Pancreas (tissue), 10 donors: Measurements from ENCODE around the gene OR13J1. TPM values are rescaled to one million over a fixed set of nuclear protein-coding genes. Genes with fewer than 3 reads are reported as not detected.

Experiments used
- ATAC-seq, 4 donors: fragments of 200-7000 bp; cut with Tn5 transposase; one replicate each; pipeline versions ENCODE4 v1.8.0 to v1.9.1; 2020; ENCODE audit warnings: mild to moderate bottlenecking in 4 of 4, moderate library complexity in 4 of 4
- DNase-seq, 6 donors: peaks; one replicate each; pipeline ENCODE4 v3.0.0-alpha.2; 2020
- FAIRE-seq: peaks from 2 replicates; lab custom pipeline; 2012; peaks lifted over from hg19 to GRCh38; lab: Jason Lieb, UNC
- H3K27ac ChIP-seq, 4 donors: fragments of 200-600 bp; sonication (generic); 1 replicate in 3 of 4; 2 replicates in 1 of 4; pipeline versions ENCODE4 v1.5.0 to v1.8.0; 2020
- H3K27me3 ChIP-seq, 4 donors: fragments of 200-600 bp; one replicate each; pipeline ENCODE4 v1.8.0; 2021
- H3K36me3 ChIP-seq, 3 donors: fragments of 200-600 bp; sonication (generic) in 1 of 3; one replicate each; pipeline versions ENCODE4 v1.5.0 to v1.8.0; 2020 to 2021
- H3K4me1 ChIP-seq, 3 donors: fragments of 200-600 bp; one replicate each; pipeline ENCODE4 v1.8.0; 2021
- H3K4me3 ChIP-seq, 4 donors: fragments of 200-600 bp; sonication (generic) in 2 of 4; one replicate each; pipeline versions ENCODE4 v1.5.0 to v1.8.0; 2020 to 2021
- H3K9me3 ChIP-seq, 4 donors: fragments of 200-600 bp; one replicate each; pipeline ENCODE4 v1.8.0; 2021
- CTCF ChIP-seq, 4 donors: fragments of 200-600 bp; sonication (generic) in 3 of 4; IDR thresholded peaks; one replicate each; pipeline versions ENCODE4 v1.5.0 to v1.8.0; 2021; ENCODE audit warnings: antibody characterized with exemption in 4 of 4
- WGBS, 2 donors: extraction: QIAGEN DNeasy Blood & Tissue Kit; methylation state at CpG; one replicate each; pipeline ENCODE4 v1.1.7; 2013; 5-methylcytosine and 5-hydroxymethylcytosine counted together
- intact Hi-C, 3 donors: fragments of 100-400 bp; cut with DNase I; formaldehyde crosslinking; loops; one replicate each; pipeline versions ENCODE4 v1.11.1 to v1.14.2; 2022
- polyA plus RNA-seq, 2 donors: library from polyadenylated mRNA; stranded (reverse); fragments of 200-250 nt; gene quantifications; one replicate each; pipeline ENCODE4 v1.2.3, GENCODE V29; 2013
- total RNA-seq, 6 donors: library from RNA; stranded (reverse); fragmentation: NEBNext Ultra II Directional in 4 of 6; extraction: Animal tissue kit (Norgen Biotek cat#: 25700) in 4 of 6; gene quantifications; one replicate each; pipeline versions ENCODE4 v1.2.1 to v1.2.4, GENCODE V29; 2021 to 2023
- donor health status: healthy with polysubstance abuse.
- donor health status: DM: no; HTN: no; CAD: no; lungs with moderate emphysema.
- donor health status: DM: no; HTN: no; CAD: no.
- donor health status: control.
- donor health status: control.
- donor health status: Bipolar disorder and iron deficiency.
- donor health status: DM: yes; HTN: yes; CAD: no.
- donor health status: DM: no; HTN: no; CAD: no.
- donor health status: DM: no; HTN: no; CAD: no.
- donor health status: DM: yes; HTN: yes; CAD: no.

Gene OR13J1
- total and polyA plus RNA-seq, 8 donors: not detected

GRCh38 chr9:35868933-35869332 is 1.3 kb downstream of the OR13J1 start:
- no peaks in the 10 kb centered on the region for H3K27me3 ChIP-seq
- H3K4me1 ChIP-seq: no peaks in the 10 kb centered on the region
- no peak overlapping the region for H3K27ac ChIP-seq
- no peaks in the 10 kb centered on the region for H3K36me3 ChIP-seq
- no peak for FAIRE-seq
- no peak for DNase-seq
- no peak for TF ChIP-seq CTCF (IDR thresholded peaks at IDR 0.05)
- WGBS, 2 donors: 66 to 77% methylated on average over 2 of the region's 2 CpGs
- ATAC-seq: no peak
- H3K4me3 ChIP-seq: no peak overlapping the region
- intact Hi-C loops: no loop called here
- H3K9me3 ChIP-seq: no peaks in the 10 kb centered on the region

- H3K36me3 ChIP-seq: no peaks in the 10 kb centered on the region
- intact Hi-C loops: no loop called here
- no peak overlapping the region for H3K27ac ChIP-seq
- H3K27me3 ChIP-seq: no peaks in the 10 kb centered on the region
- FAIRE-seq (no peak), ATAC-seq (no peak), DNase-seq (no peak)
- H3K4me1 ChIP-seq: no peaks in the 10 kb centered on the region
- H3K4me3 ChIP-seq: no peak overlapping the region
- H3K9me3 ChIP-seq: no peaks in the 10 kb centered on the region
- no peak for TF ChIP-seq CTCF (IDR thresholded peaks at IDR 0.05)
- WGBS, 2 donors: 76% methylated on average over 4 of the region's 4 CpGs
Measured at GRCh38 chr9:35867538-35867937, 2.7 kb downstream of the OR13J1 start.

GRCh38 chr9:35864695-35865255 is 5.4 kb downstream of the OR13J1 start:
- intact Hi-C loops: no loop called here
- FAIRE-seq (no peak), DNase-seq (no peak), ATAC-seq (no peak)
- H3K27me3 ChIP-seq: no peaks in the 10 kb centered on the region
- no peak overlapping the region for H3K27ac ChIP-seq
- no peak overlapping the region for H3K4me3 ChIP-seq
- TF ChIP-seq CTCF (IDR thresholded peaks at IDR 0.05): no peak
- no peaks in the 10 kb centered on the region for H3K9me3 ChIP-seq
- WGBS, 2 donors: 75 to 77% methylated on average over 8 of the region's 8 CpGs
- H3K4me1 ChIP-seq: no peaks in the 10 kb centered on the region
- no peaks in the 10 kb centered on the region for H3K36me3 ChIP-seq

GRCh38 chr9:35863583-35863982 is 6.6 kb downstream of the OR13J1 start:
- Histone ChIP-seq H3K4me3 (no peak overlapping the region), H3K27me3 (no peaks in the 10 kb centered on the region), H3K36me3 (no peaks in the 10 kb centered on the region), H3K27ac (no peak overlapping the region), H3K9me3 (no peaks in the 10 kb centered on the region), H3K4me1 (no peaks in the 10 kb centered on the region)
- FAIRE-seq (no peak), ATAC-seq (no peak), DNase-seq (no peak)
- intact Hi-C loops: no loop called here
- no peak for TF ChIP-seq CTCF (IDR thresholded peaks at IDR 0.05)
- 49 to 59% methylated on average over 8 of the region's 8 CpGs for WGBS, 2 donors

GRCh38 chr9:35862328-35862727 is 7.9 kb downstream of the OR13J1 start:
- Histone ChIP-seq H3K36me3 (no peaks in the 10 kb centered on the region), H3K9me3 (no peaks in the 10 kb centered on the region), H3K27ac (no peak overlapping the region), H3K27me3 (no peaks in the 10 kb centered on the region), H3K4me3 (no peak overlapping the region), H3K4me1 (no peaks in the 10 kb centered on the region)
- no peak for ATAC-seq
- intact Hi-C loops: no loop called here
- no peak for DNase-seq
- FAIRE-seq: no peak
- WGBS, 2 donors: 69 to 75% methylated on average over 4 of the region's 4 CpGs
- no peak for TF ChIP-seq CTCF (IDR thresholded peaks at IDR 0.05)
